ENCODE data around the gene TCP11L2. TPM values are rescaled to one million over a fixed set of nuclear protein-coding genes. Genes with fewer than 3 reads are reported as not detected.

TCP11L2 gene
- polyA plus RNA-seq, 3 donors, result 23.5 to 37.3 (median 35.8) TPM

DNA sequence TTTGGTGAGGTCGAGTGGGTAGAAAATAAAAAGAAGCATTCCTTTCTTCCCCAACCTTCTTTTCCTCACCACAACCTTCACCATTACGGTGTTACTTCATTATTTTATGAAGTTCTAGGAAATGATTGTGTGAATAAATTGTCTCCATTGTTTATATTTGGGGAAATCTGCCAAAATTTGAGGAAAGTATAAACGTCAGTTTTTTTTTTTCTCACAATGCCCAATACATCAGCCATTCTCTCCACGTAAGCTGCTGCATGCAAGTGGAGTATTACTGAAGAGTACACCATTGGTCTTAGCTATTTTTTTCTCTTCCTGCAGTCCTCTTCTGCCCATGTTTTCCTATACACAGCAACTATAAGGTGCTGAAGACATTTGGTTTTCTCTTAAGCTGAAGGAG is 45.9 kb downstream of the TCP11L2 start:
- Mint-ChIP-seq H3K27ac (no peak overlapping the region), H3K9me3 (no peaks in the 10 kb centered on the region), H3K4me3 (no peak overlapping the region), H3K27me3 (ENCODE audit: low read depth in 3 of 3) (peaks cover 15 to 30% (median 19%) of the 10 kb centered on the region in 3 donors), H3K4me1 (peaks cover 2% of the 10 kb centered on the region), H3K36me3 (peaks cover 33 to 56% of the 10 kb centered on the region in 2 donors)
- H3K79me2 ChIP-seq (ENCODE audit: insufficient read depth, low read length), result no peaks in the 10 kb centered on the region
- intact Hi-C loops (cut with micrococcal nuclease), result no loop called here
- no peak overlapping the region for H3K9ac ChIP-seq (ENCODE audit: insufficient read depth, low read length, poor library complexity, severe bottlenecking)
- H3K4me2 ChIP-seq (replicated peaks; ENCODE audit: extremely low read depth, low read length, poor library complexity, severe bottlenecking), result no peak overlapping the region
- H3K27ac ChIP-seq (ENCODE audit: low read depth in 1 of 2, low read length in 2 of 2), result no peak overlapping the region
- peaks cover 5% of the 10 kb centered on the region for H4K20me1 ChIP-seq (ENCODE audit: insufficient read depth, low read length)
- WGBS (ENCODE audit: insufficient coverage), result no CpG with 5 or more reads among the region's 4 CpGs
- TF ChIP-seq CTCF (IDR thresholded peaks at IDR 0.05), result no peak
- H3K36me3 ChIP-seq (replicated peaks in 1 of 2; ENCODE audit: control insufficient read depth in 1 of 2, insufficient read depth in 2 of 2, low read length in 2 of 2), result peaks cover 15 to 31% of the 10 kb centered on the region in 2 donors
- H3K4me3 ChIP-seq (replicated peaks in 1 of 3; ENCODE audit: low read depth in 2 of 3, low read length in 3 of 3), result no peak overlapping the region
- H3K27me3 ChIP-seq (ENCODE audit: control insufficient read depth in 2 of 2, insufficient read depth in 2 of 2, low read length in 2 of 2), result peaks cover 3 to 22% of the 10 kb centered on the region in 2 donors
- H3K4me1 ChIP-seq (ENCODE audit: control insufficient read depth in 1 of 2, insufficient read depth in 2 of 2, low read length in 2 of 2), result no peaks in the 10 kb centered on the region
- no peak overlapping the region for H2AFZ ChIP-seq (ENCODE audit: insufficient read depth, low read depth, low read length, poor library complexity, severe bottlenecking)
- no peaks in the 10 kb centered on the region for H3K9me3 ChIP-seq (replicated peaks in 1 of 2; ENCODE audit: control insufficient read depth in 1 of 2, insufficient read depth in 1 of 2, low read length in 2 of 2)
- no peak for DNase-seq

GRCh38 chr12:106353175-106353574 is 50.6 kb downstream of the TCP11L2 start:
- peaks cover 25 to 27% (median 26%) of the 10 kb centered on the region in 3 donors for H3K27me3 Mint-ChIP-seq (ENCODE audit: low read depth in 3 of 3)

More at GRCh38 chr12:106353175-106353574, 50.6 kb downstream of the TCP11L2 start:
- Histone ChIP-seq H3K4me3 (replicated peaks in 1 of 3; ENCODE audit: low read depth in 2 of 3, low read length in 3 of 3) (no peak overlapping the region), H3K9ac (ENCODE audit: insufficient read depth, low read length, poor library complexity, severe bottlenecking) (no peak overlapping the region), H3K36me3 (replicated peaks in 1 of 2; ENCODE audit: control insufficient read depth in 1 of 2, insufficient read depth in 2 of 2, low read length in 2 of 2) (peaks cover 0 to 3% of the 10 kb centered on the region in 2 donors), H3K4me2 (replicated peaks; ENCODE audit: extremely low read depth, low read length, poor library complexity, severe bottlenecking) (no peak overlapping the region), H3K79me2 (ENCODE audit: insufficient read depth, low read length) (no peaks in the 10 kb centered on the region), H3K27me3 (ENCODE audit: control insufficient read depth in 2 of 2, insufficient read depth in 2 of 2, low read length in 2 of 2) (peaks cover 3 to 23% of the 10 kb centered on the region in 2 donors), H2AFZ (ENCODE audit: insufficient read depth, low read depth, low read length, poor library complexity, severe bottlenecking) (no peak overlapping the region), H3K4me1 (ENCODE audit: control insufficient read depth in 1 of 2, insufficient read depth in 2 of 2, low read length in 2 of 2) (peaks cover 7 to 11% of the 10 kb centered on the region in 2 donors), H3K9me3 (replicated peaks in 1 of 2; ENCODE audit: control insufficient read depth in 1 of 2, insufficient read depth in 1 of 2, low read length in 2 of 2) (no peaks in the 10 kb centered on the region), H4K20me1 (ENCODE audit: insufficient read depth, low read length) (no peaks in the 10 kb centered on the region), H3K27ac (ENCODE audit: low read depth in 1 of 2, low read length in 2 of 2) (no peak overlapping the region)
- intact Hi-C loops (cut with micrococcal nuclease), result no loop called here
- DNase-seq, result no peak
- Mint-ChIP-seq H3K9me3 (no peaks in the 10 kb centered on the region), H3K4me1 (peaks cover 8% of the 10 kb centered on the region), H3K4me3 (no peak overlapping the region), H3K36me3 (peaks cover 13 to 17% of the 10 kb centered on the region in 2 donors), H3K27ac (no peak overlapping the region)
- WGBS (ENCODE audit: insufficient coverage), result 100% methylated on average over 2 of the region's 6 CpGs
- TF ChIP-seq CTCF (IDR thresholded peaks at IDR 0.05), result no peak

Data from CD14-positive monocyte (primary cell).